ENCODE measurements around the gene SLC66A1.
A peak's percentile ranks its signal among the peaks of the same experiment; 100 is the strongest.

SLC66A1 gene

DNA sequence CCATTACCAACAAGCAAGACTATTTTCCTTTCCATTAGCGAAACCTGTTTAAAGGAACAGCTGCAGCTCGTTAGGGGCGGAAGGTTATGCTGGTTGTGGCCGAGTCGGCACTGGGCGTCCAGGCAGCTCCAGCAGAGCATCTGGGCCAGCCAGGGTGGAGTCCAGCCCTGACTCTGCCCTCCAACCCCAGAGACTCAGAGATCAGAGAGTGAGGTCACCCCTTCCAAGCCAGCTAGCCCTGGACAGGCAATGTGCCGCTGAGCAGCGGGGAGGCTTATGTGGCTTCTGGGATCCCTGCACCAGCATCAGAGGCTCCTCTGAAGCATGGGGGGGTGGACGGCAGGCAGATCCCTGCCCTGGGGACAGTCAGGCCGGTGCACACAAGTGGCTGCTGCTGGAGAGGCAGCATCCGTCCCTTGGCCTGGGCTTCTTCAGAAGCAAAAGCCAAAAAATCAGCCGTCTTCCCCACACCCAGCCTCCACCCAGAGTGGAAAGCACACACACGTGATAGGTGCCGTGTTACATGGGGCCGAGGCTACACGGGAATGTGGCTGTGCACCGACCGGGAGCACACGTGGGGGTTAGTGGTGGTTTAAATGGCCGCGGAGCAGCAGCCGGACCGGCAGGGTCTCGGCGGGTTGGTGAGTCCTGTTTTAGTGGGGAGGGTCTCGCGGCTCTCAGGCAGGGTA is 30.1 kb downstream of the SLC66A1 start:
- no peak for DNase-seq (ENCODE audit: low read depth in 2 of 3, low spot score in 1 of 3)

DNA sequence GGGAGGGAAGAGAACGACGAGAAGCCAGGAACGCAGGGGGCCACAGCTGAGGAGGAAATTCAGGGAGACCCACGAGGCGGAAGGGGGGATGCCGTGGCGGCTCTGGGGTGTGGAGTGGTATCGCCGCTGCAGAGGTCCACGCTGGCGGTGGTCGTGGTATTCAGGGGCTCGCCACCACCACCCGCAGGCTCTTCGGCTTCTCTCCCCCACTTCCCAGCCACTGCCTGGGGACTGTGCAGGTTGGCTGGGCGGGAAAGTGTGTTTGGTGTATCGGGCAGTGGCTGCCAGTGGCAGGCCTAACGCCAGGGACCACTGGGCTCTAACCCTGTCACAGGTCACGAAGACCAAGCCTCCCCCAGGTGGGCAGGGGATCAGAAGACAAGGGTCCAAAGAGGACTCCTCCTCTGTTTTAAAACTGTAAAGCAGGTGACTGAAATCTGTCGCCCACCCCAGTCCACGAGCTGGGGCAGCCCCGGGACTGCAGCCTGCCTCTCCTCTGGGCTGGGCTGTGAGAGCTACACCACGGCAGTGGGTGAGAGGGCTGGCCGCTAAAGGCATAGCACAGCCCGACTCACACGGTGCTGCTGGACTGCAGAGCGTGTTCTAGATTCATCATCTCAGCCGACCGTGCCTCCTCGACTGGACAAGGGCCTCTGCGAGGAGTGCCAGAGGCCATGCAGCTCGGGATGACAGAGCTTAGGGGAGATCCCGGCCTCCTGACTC is 30.9 kb downstream of the SLC66A1 start:
- no peak for DNase-seq (ENCODE audit: low read depth in 2 of 3, low spot score in 1 of 3)

DNA sequence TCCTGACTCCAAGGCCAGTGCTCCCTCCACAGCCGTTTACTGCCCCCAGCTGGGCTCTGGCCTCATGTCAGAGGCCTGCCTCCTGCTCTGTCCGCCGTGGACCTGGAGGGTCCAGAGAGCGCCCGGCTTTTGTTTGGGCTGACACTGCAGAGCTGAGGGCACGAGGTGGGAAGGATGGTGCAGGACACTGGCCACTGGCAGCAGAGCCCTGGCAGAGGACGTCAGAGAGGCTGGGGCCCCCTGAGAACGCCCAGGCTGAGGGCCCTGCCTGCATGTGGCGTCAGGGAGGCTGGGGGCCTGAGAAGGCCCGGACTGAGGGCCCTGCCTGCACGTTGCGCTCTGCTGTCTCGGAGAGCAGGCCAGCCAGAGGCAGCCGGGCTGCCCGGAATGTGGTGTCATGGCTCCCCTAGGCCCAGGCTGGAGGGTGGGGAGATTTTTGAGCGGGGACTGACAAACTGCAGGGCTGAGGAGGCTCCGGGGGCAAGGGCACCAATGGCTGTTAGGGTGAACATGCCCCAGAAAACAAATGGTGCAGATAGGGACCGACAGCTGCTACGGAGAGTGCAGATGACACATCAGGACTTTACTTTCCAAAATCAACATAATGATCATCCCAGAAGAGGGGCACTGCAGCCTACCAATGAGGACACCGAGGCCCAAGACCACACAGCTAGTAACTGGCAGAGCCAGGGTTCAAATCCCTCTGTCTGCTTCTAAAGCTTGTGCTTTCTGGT is 31.7 kb downstream of the SLC66A1 start:
- no peak for DNase-seq (ENCODE audit: low read depth in 2 of 3, low spot score in 1 of 3)

DNA sequence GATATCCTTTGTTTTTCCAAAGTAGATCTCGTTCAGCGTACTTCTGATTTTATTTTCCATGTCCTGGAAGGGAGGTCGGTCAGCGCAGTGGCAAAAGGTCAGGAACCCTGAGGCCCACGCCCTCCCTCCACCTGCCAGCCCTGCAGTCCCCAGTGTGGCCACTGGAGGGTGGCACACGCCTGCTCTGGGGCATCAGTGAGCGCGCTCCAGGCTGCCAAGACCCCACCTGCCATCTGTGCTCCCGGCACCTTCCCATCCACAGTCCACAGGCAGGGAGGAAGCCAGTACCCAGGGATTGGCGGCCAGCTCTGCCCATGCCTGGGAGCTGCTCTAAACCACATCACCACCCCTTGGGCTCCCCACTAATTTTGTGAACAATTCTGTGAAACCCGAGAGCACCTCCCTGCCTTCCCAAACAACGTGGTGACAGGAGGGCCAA is 32.3 kb downstream of the SLC66A1 start:
- peak in 1 of 3 donors; percentile 18 for DNase-seq (ENCODE audit: low read depth in 2 of 3, low spot score in 1 of 3)

DNA sequence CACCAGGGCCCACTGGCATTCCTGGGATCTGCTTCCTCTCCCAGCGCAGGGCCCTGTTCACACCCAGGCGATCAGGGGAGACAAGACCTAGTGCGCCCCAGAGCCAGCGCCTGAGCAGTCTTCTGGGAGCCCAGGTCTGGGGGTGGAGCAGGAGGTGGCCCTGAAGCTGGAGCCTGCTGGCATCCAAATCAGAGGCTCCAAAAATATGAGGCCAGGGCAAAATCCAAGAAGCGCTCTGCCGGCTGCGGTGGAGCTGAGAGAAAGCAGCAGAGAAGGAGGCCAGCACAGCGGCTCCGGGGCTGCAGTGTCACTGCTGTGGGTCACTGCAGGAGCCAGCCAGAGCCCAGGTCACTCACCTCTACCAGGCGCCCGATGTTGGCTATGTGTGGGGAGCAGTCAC is 32.7 kb downstream of the SLC66A1 start:
- DNase-seq (ENCODE audit: low read depth in 2 of 3, low spot score in 1 of 3): no peak

DNA sequence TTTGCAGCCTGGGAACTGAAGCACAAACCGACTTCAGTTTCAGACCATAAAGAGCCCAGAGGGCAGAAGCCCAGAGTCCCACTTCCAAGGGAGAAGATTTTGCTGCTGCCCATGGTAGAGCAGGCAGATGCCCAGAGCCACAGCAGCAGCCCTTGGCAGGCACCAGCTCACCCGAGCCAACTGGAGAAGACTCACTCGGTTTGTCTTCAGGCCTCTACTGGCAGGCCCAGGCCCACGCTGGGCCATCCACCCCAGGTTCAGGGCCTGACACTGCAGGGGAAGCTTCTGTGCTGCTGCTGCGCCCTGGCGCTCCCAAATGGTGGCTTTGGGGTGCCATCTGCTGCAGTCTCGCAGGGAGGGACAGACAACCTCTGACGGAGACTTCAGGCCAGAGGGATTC is 33.3 kb downstream of the SLC66A1 start:
- DNase-seq (ENCODE audit: low read depth in 2 of 3, low spot score in 1 of 3): no peak

DNA sequence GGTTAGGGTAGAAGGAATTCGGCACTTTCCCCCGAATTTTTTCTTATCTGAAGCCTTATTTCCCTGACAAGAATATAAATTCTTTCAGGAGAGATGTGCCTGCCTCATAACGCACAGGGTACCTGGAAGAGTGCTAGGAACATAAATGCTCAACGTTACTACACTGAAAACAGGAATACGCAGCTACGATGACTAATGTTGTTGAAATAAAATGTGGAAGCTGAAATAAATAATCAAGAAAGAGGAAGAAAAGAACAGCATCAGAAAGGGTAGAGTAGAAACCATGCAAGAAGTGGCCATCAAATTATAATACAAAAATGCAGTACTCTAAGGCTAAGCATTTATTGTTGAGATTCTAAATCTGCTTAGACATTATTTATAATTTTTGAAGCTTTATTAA is 33.9 kb downstream of the SLC66A1 start:
- no peak for DNase-seq (ENCODE audit: low read depth in 2 of 3, low spot score in 1 of 3)

DNA sequence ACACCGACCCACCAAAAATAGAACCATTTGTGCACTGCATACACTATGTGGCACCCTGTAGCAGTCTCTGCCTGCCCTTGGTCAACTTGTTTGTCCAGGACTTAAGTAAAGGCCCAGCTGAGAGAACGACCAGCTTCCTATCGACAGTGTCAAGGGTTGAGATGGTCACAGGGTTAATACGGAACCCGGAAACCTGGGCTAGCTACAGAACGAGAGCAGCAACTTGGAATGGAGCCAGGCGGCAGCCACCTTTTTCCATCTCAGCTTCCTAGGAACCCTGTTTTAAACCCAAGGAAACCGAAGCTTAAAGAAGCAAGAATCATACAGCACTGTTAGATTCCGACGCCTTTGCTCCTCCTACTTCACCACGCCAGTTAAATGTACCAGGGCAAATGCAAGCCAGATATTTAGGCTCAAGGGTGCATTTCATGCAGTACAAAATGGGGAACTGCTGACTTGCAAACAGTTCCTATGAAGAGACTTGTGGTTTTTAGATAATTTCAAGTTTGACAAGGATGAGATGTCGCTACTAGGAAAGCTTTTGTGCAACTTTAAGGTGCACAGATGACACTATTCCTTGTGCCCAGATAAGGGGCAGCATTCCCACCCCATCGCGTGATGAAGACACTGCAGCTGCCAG is 35.5 kb downstream of the SLC66A1 start:
- DNase-seq (ENCODE audit: low read depth in 2 of 3, low spot score in 1 of 3): no peak

DNA sequence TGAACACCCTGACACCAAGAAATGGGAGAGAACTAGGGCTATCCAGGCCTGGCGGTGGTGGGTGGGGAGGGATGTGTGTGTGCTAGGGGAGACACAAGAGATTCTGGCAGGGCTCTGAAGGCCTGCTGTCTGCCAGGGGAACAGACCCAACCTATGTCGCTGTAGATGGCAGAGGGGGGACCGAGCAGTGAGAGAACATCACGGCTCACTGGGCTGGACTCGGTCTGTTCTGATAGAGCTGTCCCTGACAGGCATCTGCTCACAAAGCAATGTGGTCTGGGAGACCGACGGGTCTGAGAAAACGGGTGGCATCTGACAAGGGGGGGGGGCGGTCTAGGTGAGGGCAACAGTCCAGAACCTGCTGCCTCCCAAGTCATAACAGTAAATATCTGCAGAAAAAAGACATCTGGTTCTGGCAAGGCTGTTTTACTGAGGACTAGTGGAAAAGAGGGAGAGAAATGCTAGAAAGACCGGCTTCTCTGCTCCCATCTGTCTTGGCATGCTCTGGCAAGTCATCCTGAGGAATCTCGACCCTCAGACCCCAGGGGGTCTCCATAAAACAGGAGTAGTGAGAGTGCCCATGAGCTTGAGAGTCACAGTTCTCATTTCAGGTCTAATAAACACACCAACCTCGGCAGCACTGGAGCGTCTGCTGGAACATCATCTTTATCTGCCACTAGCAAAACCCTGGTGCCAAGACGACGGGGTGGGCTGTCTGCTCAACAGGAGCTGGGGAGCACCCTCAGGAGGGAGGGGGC is 36.5 kb downstream of the SLC66A1 start:
- DNase-seq (ENCODE audit: low read depth in 2 of 3, low spot score in 1 of 3): no peak

DNA sequence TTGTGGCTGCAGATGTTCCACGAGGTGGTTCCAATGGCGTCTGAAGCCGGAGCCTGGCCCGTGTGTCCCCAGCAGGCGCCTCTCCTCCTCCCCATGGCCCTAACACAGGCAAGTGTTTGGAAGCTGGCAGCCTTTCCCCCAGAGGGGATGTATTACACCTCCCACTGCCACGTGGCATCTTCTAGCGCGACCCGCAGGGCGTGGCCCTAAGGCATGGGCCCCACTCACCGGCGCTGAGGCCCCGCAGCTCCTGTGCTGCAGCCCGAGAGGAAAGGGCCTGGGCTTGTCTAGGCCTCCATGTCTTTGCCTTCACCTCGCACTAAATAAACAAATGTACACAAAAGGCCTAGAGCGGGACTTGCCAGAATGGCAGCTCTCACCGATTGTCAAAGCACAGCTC is 37.9 kb downstream of the SLC66A1 start:
- no peak for DNase-seq (ENCODE audit: low read depth in 2 of 3, low spot score in 1 of 3)

DNA sequence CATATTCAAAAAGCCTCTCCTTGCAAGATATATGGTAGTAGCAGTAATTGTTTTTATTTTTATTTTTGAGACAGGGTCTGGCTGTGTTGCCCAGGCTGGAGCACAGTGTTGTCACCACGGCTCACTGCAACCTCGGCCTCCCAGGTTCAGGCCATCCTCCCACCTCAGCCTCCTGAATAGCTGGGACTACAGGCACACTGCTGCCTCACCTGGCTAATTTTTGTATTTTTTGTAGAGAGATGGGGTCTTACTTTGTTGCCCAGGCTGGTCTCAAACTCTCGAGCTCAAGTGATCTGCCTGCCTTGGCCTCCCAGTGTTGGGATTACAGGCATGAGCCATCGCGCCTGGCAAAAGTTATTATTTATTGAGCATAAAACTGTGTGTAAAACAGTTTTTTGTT is 38.4 kb downstream of the SLC66A1 start:
- no peak for DNase-seq (ENCODE audit: low read depth in 2 of 3, low spot score in 1 of 3)

DNA sequence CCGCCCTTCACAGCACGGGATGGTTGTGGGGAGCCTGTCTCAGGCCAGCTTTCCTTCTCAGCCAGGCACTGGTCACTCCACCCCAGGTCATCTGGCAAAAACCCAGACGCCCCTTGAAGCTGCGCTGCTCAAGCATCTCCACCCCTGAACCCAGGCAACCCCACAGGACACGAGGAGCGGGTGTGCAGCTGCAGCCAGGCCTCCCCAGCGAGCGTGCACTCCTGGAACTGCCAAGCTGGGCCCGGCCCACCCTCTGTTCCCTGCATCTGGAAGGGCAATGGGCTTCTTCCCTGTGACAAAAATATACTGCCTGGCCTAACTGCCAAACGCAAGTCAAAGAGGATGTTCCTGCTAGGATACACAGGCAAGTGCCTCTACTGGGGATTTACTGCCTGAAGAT is 39.7 kb downstream of the SLC66A1 start:
- DNase-seq (ENCODE audit: low read depth in 2 of 3, low spot score in 1 of 3): no peak

DNA sequence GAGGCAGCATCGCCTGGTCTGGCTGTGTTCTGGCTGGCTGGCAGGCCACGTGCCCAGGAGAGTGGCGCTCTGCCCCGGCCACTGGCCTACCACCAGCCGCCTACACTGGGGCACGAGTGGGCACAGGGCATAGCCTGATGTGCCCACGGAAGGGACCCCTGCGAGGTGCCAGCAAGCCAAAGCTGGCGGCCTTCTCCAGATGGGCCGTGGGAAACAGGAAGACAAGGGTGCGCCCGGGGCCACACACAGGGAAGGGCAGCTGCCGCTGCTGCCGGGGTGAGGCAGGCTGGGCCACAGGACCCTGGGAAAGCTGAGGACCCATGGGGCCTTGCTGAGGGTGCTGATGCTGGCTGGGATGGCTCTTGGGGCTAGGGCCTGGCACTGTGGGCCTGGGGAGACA is 40.7 kb downstream of the SLC66A1 start:
- DNase-seq (ENCODE audit: low read depth in 2 of 3, low spot score in 1 of 3): no peak

DNA sequence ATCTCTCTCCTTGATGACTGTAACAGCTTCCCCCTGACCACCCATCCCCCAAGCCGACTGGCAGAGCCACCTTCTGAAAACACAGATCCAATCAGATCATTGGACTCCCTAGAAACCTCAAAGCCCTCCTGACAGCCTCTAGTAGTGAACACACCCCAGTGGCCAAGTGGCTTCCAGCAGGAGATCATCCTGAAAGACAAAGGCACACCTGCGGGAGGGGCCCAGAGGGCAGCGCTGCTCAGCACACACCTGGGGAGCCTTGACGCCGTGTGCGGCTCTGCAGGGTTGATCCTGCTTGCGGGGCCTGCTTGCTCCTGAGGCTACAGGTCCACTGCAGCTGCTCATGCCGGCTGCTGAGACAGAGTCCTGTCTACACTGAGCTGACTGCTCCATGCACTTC is 41.5 kb downstream of the SLC66A1 start:
- DNase-seq (ENCODE audit: low read depth in 2 of 3, low spot score in 1 of 3): no peak

DNA sequence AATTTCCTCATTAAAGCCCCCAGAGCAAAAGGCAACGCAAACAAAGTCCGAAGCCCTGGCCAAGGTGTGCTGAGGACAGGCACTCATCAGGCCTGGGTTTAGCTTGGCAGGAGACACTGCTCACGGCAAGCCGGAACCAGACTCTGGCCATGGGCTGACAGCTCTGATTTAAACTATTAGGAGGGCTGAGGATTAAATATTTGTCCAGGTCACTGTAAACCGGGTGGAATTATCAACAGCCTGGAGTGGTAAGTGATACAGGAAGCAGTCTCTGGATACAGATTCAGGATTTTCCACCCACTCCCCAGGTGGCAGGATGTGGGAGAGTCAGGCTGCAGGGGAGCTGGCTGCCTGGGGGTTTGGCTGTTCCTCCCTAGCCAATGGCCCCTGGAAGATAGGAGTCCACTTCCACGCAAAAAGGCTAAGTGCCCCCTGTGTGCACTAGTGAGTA is 42.4 kb downstream of the SLC66A1 start:
- DNase-seq (ENCODE audit: low read depth in 2 of 3, low spot score in 1 of 3): no peak

DNA sequence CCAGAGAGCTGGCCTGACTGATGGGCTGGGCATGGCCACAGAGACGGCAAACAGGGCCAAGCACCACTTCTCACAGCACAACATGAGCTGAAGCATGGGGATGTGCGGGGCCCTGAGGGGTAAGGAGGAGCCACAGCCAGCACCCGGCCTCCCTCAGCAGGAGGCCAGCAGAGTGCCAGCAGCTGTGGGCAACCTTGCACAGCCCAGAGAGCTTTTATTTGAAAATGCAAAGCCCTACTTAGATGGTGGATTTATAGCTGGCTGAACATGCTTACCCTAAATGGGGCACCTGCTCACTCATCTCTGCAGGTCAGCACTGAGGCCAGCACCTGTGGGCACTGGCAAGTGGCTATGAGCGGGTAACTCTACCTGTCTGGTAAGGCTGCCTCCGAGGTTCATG is 44.1 kb downstream of the SLC66A1 start:
- no peak for DNase-seq (ENCODE audit: low read depth in 2 of 3, low spot score in 1 of 3)

DNA sequence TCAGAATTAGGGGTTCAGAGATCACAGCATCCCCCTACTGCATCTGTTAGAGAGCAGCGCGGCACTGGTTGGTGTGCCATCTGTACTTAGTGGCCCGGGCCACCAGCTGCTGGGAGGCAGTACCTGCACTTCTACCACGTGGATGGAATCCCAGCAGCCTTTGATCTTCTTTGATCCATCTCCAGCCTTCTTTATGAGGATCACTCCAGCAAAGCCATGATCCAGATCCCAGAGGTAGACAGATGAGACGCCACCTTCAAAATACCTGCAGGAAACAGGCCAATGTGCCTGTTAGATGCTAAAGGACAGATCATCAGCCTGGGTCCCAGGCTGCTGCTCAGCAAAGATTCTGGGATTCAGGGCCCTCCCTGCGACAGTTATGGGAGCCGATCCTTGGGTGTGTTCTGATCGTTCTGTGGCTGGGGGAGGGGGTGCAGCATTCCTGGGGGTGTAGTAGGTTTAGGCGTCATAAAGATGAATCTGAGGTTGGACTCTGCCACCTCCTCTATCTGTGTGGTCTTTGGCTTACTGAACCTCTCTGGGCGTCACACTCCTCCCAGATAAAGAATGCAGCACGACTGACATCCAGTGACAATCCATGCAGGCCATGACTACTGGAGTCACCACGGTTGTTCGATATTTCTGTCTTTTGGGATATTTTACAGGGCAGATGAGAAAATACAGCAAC is 45.3 kb downstream of the SLC66A1 start:
- no peak for DNase-seq (ENCODE audit: low read depth in 2 of 3, low spot score in 1 of 3)

DNA sequence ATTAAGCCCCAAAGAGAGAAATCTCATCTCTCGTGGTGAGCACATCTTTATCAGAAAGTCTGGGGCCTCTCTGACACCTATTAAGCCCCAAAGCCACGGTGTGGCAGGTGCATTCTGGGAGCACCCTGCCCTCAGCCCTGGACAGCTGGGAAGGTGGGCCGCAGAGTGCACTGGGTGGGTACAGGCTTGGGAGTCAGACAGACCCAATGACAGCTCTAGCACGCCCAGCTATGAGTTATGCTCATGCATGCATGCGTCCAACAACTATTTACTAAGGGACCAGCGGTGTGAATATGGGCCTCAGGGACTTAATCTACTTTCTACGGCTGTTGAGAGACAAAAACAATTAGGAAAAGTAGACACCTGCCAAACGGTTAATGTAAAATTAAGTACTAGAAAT is 46.6 kb downstream of the SLC66A1 start:
- no peak for DNase-seq (ENCODE audit: low read depth in 2 of 3, low spot score in 1 of 3)

DNA sequence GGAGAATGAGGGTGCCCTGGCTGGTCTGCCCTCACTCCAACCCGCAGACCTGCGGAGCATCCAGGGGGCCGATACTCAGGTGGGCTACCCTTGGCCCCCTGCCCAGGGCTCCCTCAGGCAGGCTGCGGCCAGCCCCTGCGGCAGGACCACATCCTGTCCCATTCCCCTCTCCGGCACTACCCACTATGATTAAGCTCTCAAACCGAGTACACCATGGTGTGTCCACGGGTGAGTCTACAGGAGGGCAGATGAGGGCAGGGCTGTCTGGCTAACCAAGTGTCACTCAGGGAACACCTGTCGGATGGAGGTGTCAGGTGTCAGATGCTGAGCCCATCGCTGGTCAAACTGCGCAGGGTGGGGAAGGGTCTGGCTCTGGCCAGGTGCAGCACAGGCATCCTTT is 47.2 kb downstream of the SLC66A1 start:
- DNase-seq (ENCODE audit: low read depth in 2 of 3, low spot score in 1 of 3): no peak

DNA sequence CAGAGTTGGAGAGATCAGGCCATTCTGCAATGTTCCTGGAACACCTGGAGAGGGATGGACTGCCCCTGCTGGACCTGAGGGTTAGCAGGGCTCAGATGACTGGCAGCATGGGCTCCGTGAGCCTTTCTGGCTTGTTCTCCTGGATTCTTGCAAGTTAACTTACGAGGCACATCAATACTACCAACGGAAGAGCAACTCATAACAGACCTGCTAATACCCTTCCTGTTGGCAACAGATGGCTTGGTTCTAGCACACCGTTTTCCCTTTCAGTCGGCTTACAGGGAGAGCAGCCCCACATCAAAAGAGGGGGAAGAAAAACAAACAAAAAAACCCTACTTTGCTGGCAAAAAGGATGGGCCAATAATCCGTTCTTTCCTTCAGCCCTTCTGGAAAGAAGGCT is 47.9 kb downstream of the SLC66A1 start:
- no peak for DNase-seq (ENCODE audit: low read depth in 2 of 3, low spot score in 1 of 3)
